ENCODE results near the gene ADGRG7.
"Not testable (repeated sequence)": the region's sequence is repeated elsewhere in the genome, so short reads cannot be mapped to it uniquely, and the experiment has no call there.

Gene ADGRG7

GRCh38 chr3:100650651-100651619, 41.5 kb downstream of the ADGRG7 start:
- DNase-seq = no peak

- no peak for DNase-seq
Observed at GRCh38 chr3:100653604-100654294, 44.3 kb downstream of the ADGRG7 start.

- DNase-seq = no peak
Observed at GRCh38 chr3:100656945-100657344, 47.5 kb downstream of the ADGRG7 start.

- not testable (repeated sequence) for DNase-seq
Observed at GRCh38 chr3:100661294-100661693, 51.9 kb downstream of the ADGRG7 start.

GRCh38 chr3:100662113-100662823, 52.9 kb downstream of the ADGRG7 start:
- DNase-seq = no peak

GRCh38 chr3:100665230-100665629, 55.8 kb downstream of the ADGRG7 start:
- no peak for DNase-seq

- DNase-seq = not testable (repeated sequence)
Observed at GRCh38 chr3:100666699-100667098, 57.3 kb downstream of the ADGRG7 start.

- DNase-seq = not testable (repeated sequence)
Observed at GRCh38 chr3:100667316-100667715, 57.9 kb downstream of the ADGRG7 start.

GRCh38 chr3:100670995-100671394, 61.6 kb downstream of the ADGRG7 start:
- not testable (repeated sequence) for DNase-seq

- no peak for DNase-seq
Observed at GRCh38 chr3:100681496-100681895, 72.1 kb downstream of the ADGRG7 start.

- no peak for DNase-seq
Observed at GRCh38 chr3:100682056-100682853, 72.9 kb downstream of the ADGRG7 start.

- no peak for DNase-seq
Observed at GRCh38 chr3:100682854-100683760, 73.7 kb downstream of the ADGRG7 start.

GRCh38 chr3:100693225-100693624, 83.8 kb downstream of the ADGRG7 start:
- no peak for DNase-seq

- no peak for DNase-seq
Observed at GRCh38 chr3:100695696-100696095, 86.3 kb downstream of the ADGRG7 start.

- DNase-seq = no peak
Observed at GRCh38 chr3:100696161-100696560, 86.8 kb downstream of the ADGRG7 start.

- no peak for DNase-seq
Observed at GRCh38 chr3:100697172-100697571, 87.8 kb downstream of the ADGRG7 start.

GRCh38 chr3:100697723-100698285, 88.4 kb downstream of the ADGRG7 start:
- DNase-seq = no peak

GRCh38 chr3:100698736-100699135, 89.3 kb downstream of the ADGRG7 start:
- DNase-seq = no peak

- no peak for DNase-seq
Observed at GRCh38 chr3:100700708-100701107, 91.3 kb downstream of the ADGRG7 start.

GRCh38 chr3:100702082-100702979, 92.9 kb downstream of the ADGRG7 start:
- no peak for DNase-seq
